Stimulated activated CD8-positive, alpha-beta memory T cell treated with anti-CD3 and anti-CD28 coated beads, Interleukin-4, amount 100 ng/mL, for 48 hours (primary cell): ENCODE data around the gene TAC3.
A peak's percentile ranks its signal among the peaks of the same experiment; 100 is the strongest.
"Not testable (repeated sequence)": the region's sequence is repeated elsewhere in the genome, so short reads cannot be mapped to it uniquely, and the experiment has no call there.

Experiments
- DNase-seq: peaks from one replicate; pipeline ENCODE4 v3.0.0-alpha.2; 2020

Gene TAC3

DNA sequence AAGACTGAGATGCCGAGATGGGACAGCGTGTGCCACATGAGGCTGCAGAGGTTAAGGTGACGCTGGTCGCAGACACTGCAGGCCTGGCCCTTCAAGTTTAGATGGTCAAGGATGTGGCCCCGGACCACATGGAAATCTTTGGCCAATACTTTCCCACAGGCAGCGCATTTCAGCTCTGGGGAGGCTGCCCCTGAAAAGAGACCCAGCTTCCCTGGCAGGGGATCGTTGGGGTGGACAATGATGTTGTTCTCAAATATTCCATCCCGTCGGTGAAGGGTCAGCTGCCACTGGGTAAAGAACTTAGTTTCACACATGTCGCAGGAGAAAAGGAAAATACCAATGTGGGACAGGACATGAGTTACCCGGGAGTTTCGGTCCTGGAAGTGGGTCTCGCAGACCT, 12.9 kb downstream of the TAC3 start:
- no peak for DNase-seq

DNA sequence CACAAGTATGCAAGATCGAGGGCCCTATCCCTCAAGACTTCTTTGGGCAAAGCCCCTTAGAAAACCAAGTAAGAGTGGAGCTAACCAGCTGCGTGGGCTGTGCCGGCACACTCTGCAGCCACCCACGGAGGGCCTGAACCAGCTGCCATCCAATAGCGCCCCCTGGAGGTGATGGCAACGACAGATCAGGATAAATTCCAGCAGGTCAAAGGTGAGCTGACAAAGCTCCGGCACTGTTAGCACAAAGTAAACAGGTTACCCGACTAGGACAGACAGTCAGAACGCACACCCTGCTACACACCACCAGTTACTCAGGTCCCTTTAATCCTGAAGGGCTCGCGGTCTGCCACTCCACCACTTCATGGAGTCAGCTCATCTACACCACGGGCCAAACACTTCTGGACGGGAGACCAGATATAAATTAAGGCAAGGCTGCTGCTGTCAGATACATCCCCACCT, 14.9 kb downstream of the TAC3 start:
- peak; percentile 89 for DNase-seq

DNA sequence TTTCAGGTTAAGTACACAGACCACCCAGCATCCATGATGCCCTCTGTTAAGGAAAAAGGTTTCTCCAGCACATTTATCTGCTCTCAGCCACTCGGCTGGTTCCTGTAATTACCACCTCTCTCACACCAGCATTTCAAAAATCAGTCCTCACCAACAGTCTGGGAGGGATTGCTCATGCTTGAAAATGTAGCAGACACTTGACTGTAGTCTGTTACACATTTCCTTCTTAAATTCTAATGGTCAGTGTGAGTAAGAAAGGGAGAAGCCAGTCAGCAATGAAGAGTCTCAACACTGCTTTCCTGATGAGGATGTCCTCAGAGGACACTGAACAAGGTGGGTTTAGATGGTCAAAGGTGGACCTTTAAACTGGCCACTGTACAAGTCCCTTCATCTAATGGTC, 15.9 kb downstream of the TAC3 start:
- DNase-seq: no peak

DNA sequence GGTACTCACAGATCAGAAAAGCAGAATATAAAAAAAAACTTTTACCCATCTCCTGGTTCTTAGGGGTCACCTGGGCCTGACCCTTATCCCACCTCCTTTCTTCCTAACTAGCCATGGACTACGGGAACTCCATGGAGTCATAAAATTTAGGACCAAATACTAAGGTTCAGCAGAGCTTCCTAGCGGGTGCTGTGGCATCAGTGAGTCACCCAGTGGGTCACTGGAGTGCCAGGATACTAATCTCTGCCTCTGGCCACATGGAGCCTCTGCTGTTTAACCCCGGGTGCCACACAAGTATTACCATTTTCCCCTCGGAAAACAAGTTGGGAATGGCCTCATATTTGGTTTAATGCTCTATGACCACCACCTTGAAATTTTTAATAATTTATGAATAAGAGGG, 16.9 kb downstream of the TAC3 start:
- peak; percentile 20 for DNase-seq

DNA sequence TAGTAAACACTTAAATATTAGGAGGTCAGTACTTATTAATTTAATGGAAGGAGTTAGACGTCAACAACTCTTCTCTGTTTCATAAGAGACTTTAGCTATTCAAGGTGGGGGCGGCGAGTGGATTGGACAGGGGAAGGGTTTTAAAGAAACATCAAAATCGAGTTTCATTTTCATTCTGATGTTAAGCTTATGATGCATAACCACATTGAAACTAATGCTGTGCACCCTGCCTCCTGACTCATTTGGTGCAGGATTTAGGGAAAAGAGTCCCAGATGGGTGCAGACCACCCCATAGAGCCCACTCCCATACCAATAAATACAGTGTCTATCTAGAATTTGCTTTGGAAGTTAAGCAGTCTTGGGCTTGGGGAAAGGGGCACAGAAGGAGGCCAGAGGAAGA, 17.3 kb downstream of the TAC3 start:
- DNase-seq: peak; percentile 73

DNA sequence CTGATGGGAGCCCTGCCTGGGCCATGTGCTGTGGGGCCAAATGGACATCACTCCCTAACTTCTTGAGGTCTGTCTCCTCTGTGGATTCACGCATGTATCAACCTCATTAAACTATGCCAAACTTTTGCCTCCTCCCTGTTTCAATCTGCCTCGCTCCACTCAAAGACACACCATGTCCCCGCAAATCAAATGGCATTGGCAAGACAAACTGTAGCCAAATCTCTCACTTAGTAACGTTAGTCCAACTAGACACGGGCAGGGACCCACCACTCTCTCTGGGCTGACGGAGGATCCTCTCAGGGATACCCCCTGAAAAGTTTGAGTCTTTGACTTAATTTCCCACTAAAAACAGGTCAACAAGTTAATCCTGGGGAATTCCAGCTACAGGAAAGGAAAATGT, 18.0 kb downstream of the TAC3 start:
- peak; percentile 18 for DNase-seq

DNA sequence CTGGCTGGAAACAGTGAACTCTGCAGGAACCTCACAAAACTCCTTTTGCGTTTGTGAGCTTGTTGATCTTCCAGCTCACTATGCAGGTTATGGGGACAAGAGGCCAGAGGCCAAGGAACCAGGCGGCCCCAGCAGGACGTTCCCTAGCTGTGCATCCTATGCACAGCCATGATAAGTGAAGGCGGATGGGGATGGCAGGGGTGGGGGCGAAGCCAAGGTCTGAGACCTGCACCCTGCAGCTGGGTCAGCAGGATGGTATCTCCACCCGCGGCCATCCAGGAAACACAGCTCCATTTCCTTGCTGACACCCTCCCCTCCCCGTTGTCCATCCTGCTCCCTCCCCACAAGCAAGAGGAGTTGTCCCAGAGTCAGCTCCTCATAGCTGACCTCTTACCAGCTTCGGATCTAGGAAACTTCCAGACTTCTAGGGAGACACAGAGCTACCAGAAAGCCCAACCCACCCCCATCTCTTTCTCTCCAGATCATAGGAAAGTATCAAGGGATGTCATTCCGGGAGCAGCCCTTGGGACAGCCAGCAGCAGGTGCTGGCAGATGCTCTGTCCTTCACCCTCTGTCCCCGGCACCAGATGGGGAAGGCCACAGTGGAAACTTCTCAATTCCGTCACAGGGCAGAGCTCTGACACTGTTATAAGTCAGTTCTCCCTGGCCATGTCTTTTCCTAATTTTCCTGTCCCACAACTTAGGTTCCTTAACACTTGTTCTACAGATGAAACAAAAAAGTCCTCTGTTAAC, 19.4 kb downstream of the TAC3 start:
- DNase-seq: peak; percentile 10

DNA sequence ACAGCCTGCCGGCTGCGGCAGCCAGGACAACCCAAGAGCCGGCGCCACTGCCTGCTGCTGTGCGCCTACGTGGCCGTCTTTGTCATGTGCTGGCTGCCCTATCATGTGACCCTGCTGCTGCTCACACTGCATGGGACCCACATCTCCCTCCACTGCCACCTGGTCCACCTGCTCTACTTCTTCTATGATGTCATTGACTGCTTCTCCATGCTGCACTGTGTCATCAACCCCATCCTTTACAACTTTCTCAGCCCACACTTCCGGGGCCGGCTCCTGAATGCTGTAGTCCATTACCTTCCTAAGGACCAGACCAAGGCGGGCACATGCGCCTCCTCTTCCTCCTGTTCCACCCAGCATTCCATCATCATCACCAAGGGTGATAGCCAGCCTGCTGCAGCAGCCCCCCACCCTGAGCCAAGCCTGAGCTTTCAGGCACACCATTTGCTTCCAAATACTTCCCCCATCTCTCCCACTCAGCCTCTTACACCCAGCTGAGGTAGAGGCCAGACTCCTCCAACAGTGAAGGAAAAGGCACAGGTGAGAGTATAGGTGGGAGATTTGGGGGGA, 20.3 kb downstream of the TAC3 start:
- peak; percentile 19 for DNase-seq

DNA sequence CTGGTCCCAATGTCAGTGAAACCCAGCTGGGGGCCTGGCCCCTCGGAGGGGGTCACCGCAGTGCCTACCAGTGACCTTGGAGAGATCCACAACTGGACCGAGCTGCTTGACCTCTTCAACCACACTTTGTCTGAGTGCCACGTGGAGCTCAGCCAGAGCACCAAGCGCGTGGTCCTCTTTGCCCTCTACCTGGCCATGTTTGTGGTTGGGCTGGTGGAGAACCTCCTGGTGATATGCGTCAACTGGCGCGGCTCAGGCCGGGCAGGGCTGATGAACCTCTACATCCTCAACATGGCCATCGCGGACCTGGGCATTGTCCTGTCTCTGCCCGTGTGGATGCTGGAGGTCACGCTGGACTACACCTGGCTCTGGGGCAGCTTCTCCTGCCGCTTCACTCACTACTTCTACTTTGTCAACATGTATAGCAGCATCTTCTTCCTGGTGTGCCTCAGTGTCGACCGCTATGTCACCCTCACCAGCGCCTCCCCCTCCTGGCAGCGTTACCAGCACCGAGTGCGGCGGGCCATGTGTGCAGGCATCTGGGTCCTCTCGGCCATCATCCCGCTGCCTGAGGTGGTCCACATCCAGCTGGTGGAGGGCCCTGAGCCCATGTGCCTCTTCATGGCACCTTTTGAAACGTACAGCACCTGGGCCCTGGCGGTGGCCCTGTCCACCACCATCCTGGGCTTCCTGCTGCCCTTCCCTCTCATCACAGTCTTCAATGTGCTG, 21.0 kb downstream of the TAC3 start:
- peak; percentile 18 for DNase-seq

DNA sequence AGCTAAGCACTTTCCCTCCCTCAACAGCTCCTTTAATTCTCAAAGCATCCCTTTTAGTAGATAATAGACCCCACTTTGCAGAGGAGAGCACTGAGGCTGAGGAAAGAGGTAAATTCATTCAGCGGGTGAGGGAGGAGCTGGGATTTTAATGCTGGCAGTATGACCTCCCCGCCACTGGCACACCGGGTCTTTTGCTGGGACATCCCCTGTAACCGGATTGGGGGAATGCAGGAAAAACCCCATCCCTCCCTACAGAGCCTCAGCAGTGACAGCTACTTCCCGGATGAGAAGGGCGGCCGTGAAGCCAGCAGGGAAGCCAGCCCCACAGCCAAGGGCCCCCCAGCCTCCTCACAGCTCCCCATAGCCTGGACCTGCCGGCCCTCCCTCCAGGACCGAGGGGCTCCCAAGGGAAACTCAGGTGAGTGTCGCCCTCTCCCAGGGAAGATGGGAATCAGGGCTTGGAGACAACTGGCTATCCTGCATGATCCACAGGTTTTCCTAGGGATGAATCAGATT, 22.0 kb downstream of the TAC3 start:
- DNase-seq: no peak

DNA sequence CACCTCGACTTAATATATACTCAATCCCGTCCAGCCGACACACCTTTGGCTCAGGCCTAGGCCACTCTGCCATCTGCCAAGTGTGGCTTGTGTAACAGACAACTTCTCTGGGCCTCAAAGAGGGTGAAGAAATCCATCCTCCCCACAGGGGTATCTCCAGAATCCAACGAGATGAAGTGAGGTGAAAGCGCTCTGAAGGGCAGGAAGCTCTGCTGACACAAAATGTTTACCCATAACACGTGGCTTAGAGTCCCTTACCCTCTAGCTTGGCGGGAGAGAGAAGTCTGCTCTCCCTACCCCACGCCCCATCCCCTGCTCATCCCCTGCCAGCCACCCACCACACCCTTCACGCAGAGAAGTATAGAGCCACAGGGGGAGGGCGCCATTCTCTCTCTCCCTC, 23.0 kb downstream of the TAC3 start:
- peak; percentile 9 for DNase-seq

DNA sequence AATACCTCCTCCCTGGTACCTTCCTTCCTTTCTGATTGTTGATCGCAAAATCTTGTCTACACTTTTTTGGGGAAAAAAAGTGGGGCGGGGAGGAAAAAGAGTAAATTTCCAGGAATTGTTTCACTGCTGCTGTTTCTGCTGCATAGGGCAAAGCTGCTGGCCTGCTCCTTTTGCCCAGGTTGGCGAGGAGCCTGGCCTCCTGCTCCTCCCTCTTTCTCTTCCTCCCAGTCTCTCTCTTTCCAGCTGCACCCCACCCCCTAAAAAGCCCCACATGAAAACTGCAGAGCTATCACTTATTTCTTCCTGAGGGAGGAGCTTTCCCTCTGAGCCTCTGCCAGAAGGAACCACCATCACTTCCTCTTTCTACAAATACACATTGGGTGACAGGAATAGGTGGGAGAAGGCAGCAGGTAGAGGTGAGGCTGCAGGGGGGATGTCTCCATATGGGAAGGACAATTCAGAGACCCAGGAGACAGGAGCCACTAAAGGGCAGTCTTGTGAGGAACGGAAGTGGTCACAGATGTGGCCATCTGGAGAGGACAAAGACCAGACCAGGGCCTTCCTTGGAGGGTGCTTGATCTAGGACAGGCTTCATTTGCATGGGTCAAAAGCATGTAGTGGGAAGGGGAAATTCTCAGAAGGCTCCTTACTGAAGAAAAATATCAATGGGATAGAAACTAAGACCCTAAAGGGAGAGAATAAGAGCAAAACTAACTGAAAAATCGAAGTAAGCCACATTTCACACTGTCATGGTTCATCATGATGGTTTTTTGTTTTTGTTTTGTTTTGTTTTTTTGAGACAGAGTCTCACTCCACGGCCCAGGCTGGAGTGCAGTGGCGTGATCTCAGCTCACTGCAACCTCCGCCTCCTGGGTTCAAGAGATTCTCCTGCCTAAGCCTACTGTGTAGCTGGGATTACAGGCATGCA, 24.7 kb downstream of the TAC3 start:
- peak; percentile 15 for DNase-seq

DNA sequence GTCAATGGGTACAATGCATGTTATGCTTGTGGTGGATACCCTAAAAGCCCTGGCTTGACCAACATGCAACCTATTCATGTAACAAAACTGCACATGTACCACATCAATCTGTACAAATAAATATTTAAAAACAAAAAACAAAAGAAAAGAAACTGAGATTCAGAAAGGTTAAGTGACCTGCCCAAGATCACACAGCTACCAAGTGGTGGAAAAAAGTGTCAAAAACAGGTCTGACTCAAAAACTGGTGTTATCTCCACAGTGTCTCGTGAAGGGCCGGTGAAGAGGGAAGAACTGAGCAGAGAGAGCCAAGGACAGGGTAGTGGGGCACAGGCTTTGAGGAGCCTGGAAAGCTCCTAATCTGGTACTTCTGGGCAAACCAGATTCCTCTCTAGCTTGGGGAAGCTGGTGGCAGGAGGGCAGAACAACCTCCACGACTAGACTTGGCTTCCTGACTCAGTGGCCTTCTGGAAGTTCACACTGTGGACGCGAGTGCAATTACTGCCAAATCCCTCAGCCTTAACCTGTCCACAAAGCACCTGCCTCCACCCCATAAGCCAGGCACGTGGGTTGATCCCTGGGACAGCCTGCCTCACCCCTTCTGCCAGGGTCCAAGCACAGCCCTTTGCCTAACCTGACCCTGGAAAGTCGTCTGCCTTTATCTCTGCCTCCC, 25.5 kb downstream of the TAC3 start:
- peak; percentile 19 for DNase-seq

DNA sequence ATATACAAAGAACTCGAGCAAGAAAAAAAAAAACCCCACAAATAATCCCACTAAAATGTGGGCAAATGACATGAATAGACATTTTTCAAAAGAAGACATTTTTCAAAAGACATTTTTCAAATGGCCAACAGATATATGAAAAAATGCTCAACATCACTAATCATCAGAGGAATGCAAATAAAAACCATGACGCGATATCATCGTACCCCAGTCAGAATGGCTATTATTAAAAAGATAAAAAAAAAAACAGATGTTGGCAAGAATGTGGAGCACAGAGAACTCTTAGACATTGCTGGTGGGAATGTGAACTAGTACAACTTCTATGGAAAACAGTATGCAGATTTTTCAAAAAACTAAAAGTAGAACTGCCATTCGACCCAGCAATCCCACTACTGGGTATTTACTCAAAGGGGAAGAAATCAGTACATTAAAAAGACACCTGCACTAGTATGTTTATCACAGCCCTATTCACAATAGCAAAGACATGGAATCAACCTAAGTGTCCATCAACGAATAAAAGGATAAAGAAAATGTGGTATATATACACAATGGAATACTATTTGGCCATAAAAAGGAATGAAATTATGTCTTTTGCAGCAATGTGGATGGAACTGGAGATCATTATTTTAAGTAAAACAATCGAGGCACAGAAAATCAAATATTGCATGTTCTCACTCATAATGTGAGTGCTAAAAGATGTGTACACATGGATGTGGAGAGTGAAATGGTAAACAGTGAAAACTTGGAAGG, 26.3 kb downstream of the TAC3 start:
- DNase-seq: no peak

DNA sequence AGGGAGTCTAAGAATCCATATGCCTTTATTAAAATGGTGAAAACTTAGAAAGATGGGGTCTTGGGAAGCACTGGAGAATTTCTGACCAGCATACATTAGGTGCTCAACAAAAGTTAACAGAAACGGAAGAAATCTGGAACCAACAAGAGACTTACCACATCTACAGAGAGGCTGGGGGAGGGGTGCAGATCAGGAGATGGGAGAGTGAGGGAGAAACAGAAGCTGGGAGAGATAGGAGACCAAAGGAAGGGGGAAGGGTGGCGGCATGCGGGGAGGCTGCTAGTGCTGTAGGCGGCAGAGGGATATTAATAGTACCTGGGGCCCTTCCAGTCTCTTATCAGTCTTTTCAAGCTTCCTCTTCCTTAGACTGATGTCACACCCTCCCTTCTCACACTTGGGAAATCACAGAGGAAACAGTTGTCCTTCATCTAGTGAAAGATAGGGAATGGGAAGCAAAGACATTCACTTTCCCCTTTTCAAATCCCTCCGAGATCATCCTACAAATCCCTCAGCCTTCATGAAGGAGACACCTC, 28.1 kb downstream of the TAC3 start:
- no peak for DNase-seq

DNA sequence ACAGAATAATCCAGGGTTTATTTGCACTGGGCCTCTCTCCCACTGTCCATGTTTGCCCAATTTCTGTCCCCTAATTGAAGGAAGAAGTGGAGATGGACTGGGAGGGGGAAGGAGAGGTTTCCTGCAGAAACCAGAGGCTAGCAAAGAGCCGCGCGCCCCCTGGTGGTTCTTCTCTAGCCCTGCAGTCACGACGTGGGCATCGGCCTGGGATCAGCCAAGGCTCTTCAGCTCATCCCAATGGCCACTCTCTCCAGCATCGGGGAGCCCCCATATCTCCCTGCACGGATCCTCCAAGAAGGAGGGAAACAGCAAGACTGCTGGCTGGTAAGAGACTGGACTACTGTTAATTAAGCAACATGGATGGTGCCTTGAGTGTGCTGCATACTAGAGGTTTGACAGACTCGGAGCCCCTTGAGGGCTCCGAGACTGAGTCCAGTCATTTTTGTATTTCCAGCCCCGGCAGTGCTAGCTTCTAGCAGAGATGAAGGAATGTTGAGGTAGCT, 28.7 kb downstream of the TAC3 start:
- peak; percentile 88 for DNase-seq

DNA sequence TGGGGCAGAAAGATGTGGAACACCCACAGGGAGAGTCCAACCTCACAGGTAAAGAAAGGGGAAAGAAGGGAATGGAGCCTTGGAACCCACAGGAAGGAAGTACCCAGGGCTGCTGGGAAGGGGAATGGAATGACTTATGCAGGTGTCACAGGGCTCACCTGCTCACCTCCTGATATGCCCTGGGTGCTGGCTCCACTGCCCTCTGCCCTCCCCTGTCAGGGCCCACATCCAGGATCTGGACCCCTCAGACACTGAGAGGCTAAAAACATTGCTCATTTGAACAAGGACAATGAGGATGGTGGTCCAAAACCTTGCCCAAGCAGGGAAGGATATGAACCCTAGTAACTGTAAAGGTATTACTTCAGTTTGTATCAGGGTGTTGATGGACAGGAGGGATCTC, 29.3 kb downstream of the TAC3 start:
- DNase-seq: no peak

DNA sequence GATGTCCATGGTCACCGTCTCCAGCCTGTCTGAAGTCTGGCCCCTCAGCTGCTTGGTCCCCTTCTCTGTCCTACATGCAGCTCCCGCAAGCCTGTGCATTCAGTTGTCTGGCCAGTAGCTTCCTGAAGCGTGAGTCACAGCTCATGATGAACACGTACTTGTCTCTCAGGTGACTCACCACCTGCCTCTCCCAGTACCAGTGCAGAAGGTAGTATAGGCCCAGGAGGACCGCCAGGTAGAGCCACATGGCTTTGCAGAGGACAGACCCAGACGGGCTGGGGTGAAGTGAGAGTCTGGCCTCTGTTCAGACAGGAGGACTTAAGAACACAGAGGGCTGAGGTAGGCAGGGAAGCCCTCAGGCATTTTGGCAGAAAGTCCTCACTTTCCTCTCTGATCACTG, 30.6 kb downstream of the TAC3 start:
- not testable (repeated sequence) for DNase-seq

DNA sequence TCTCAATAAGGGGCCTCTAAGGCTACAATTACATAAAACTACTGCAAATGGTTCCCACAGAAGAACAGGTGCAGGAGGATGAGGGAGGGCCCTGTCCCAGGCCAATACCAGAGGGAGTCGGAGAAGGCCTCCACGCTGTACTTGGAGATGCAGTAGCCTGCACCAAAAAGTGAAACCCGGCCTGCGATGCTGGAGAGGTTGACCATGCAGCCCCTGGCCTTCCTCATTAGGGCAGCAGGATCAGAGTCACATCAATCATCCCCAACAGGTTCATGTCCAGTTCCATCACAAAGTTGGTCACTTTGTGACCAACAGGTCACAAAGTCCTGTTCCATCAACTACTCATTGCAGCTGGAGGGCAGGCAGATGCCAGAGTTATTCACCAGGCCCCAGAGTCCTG, 32.9 kb downstream of the TAC3 start:
- DNase-seq: no peak

DNA sequence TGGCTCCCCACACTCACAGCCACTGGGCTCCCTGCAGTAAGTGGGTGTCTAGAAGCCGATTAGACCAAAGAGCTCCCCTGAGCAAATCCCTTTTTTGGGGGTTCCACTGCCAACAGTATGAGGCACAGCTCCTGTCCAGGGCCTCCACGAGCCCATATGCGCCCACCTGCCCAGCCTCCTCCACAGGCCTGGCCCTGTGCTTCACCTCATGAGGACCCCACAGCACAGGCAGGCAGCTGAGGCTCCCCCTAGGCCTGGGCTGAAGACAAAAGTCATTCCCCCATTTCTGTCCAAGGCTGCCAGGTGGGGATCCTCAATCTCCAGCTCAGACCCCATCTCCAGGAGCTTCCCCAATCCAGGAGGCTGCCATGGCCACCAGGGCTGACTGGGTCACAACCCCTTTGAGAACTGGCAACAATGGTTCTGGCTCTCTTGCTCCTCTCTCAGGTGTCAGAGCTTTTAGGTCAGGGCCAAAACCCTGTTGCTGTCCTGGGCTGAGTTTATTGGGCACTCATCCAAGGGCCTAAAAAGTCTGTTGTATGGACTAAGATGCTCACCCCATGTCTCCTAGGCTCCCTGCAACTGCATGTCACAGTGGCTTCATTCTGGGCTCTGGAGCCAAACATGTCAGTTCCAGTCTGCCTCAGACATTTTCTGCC, 33.6 kb downstream of the TAC3 start:
- not testable (repeated sequence) for DNase-seq
